HG02759 (cell line): ENCODE data around the gene MEST.
"Not testable (repeated sequence)": the region's sequence is repeated elsewhere in the genome, so short reads cannot be mapped to it uniquely, and the experiment has no call there.

Experiments used
- ATAC-seq: cut with Tn5 transposase; IDR thresholded peaks from one replicate; pipeline ENCODE4 v1.9.1; 2021; ENCODE audit warnings: mild to moderate bottlenecking, moderate library complexity; ENCODE audit not compliant: unreplicated experiment

MEST gene

GRCh38 chr7:130483031-130483430 lies 8.9 kb upstream of the MEST start:
- no peak for ATAC-seq

GRCh38 chr7:130485734-130486113 lies 6.2 kb upstream of the MEST start:
- no peak for ATAC-seq

GRCh38 chr7:130486114-130486953 lies 5.6 kb upstream of the MEST start:
- ATAC-seq, result no peak

GRCh38 chr7:130486954-130487436 lies 4.9 kb upstream of the MEST start:
- no peak for ATAC-seq

GRCh38 chr7:130488392-130489139 lies 3.3 kb upstream of the MEST start:
- no peak for ATAC-seq

DNA sequence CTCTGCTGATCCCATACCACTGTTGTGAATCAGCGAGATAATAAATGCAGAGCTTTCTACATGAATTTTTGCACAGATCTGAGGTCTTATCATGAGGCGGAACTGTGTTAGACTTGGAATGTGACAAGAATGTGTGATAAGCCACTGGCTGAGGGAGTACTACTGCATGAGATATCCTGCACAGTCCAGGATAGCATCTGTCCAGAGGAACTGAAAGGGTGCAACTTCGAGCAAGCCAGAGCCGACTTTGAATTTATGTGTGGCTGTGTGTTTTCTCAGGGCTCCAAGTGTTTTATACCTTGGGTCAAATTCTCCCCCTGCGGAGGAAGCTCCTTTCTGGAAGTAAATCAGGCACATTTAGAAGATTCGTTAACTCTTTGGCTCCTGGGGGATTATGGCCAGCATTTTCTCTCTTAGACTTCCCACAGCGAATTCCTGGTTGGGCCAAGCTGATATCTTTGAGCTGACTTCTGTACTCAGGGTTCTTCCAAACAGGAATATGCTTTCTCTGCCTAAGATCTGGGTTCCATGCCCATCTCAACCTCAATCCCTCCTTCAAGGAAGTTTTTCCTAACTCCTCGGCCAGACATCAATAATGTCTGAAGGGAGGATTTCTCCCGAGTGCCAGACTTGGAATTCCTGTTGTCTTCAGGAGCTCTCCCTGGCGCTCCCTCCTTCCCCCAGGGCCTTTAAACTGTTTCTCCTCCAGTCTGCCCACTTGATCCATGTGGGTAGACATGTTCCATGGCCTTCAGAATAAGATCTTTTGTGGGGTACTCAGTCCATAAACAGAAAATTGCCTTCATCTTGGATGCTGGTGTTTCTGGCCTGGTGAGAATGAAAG lies 2.5 kb upstream of the MEST start:
- no peak for ATAC-seq

GRCh38 chr7:130490311-130490791 lies 1.5 kb upstream of the MEST start:
- no peak for ATAC-seq

DNA sequence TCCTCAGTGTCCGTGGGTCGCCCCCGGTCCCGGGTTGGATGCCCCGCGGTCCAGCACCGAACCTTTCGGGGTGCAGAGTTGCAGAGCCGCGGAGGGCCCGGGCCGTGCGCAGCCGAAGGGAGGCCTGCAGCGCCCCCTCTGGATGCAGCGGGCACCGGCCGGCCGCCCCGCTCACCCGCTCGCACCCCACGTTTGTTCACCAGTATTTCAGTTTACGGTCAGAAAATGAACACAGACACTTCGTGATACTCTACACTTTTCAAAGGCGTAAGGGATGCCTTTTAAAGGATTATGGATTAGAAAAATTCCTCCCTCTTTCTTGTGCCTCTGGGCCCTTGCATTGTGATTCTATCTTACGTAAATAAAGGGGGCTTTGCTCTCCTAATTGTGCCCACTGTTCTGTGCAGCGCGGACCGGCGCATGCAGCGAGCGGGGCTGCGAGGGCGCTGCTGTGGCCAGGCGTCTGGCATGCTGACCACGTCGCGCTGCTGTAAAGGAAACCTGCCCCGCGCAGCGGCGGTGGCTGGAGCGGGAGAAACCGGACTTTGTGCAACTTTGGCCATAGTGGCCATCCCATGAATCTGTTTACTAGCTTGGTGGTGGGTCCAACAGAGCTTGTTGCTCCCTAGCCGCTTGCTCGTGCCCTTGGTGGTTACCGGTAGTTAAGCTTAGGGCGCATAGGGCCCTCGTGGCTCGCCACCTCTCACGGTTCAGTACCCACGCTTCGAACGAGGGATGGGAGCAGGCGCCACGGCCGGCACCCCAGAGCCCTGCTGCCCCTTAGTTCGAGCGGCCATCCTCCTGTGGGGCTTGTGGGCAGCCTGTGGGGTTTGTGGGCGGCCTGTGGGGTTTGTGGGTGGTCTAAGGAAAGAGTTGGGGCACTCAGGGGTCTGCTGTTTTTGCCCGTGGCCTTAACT lies 739 bp upstream of the MEST start:
- no peak for ATAC-seq

DNA sequence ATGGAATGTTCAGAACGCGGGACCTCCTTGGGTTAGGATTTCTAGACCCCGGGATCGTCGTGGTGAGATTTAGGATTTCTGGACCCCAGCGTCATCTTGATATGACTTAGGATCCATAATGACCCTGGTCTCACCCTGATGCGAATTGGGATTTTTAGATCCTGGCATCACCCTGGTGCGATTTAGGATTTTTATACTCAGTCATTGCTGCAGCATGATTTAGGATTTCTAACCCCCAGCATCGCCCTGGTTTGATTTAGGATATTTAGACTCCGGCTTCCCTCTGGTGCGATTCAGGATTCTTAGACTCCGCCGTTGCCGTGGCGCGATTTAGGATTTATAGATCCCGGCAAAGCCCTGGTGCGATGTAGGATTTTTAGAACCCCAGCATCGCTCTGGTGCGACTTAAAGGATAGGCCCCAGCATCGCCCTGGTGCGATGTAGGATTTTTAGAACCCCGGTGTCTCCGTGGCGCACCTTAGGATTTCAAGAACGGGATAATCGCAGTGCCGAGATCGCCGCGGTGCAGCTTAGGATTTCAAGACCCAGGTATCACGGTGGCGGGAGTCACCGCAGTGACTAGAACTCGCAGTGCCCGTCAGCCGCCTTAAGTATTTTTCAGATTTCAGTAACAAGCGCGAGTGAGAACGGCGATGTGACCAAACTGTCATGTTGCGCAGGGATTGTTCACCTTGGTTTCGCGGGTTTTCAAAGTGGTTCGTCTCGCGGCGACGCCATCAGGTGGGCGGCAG lies 814 bp downstream of the MEST start:
- ATAC-seq, result no peak

- no peak for ATAC-seq
Measured at GRCh38 chr7:130493275-130493873, 1.5 kb downstream of the MEST start.

DNA sequence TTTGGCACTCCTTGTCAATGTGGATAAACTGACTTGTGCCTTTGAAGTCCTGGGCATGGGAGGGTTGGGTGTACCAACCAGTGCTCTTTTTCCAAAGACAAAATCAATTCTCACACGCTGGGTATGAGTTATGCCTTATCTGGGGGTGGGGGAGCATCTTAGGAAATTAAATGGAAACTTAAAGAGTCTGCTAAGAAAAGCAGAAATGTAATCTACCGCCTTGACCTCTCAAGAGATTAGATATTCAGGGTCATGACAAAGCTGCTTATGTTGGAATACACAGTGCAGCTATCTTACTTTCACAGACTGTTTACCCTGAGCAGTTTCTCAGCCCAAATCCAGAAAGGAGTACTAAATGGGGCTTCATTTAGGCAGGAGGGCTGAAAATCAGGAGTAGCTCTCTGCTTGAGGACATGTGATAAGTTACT lies 2.6 kb downstream of the MEST start:
- no peak for ATAC-seq

DNA sequence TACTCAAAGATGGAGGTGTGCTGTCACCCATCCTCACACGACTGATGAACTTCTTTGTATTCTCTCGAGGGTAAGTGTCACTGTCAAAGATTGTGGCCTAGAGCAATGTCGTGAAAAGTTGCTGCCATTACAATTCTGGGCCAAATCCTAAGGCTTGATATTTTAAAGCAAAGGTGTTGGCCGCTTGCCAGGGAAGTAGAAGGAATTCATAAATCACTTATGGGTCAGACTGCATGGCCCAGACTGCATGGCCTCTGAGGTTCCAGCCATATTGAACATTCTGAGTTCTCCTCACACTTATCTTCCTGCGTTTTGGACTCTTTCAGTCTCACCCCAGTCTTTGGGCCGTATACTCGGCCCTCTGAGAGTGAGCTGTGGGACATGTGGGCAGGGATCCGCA lies 8.6 kb downstream of the MEST start:
- ATAC-seq, result no peak

DNA sequence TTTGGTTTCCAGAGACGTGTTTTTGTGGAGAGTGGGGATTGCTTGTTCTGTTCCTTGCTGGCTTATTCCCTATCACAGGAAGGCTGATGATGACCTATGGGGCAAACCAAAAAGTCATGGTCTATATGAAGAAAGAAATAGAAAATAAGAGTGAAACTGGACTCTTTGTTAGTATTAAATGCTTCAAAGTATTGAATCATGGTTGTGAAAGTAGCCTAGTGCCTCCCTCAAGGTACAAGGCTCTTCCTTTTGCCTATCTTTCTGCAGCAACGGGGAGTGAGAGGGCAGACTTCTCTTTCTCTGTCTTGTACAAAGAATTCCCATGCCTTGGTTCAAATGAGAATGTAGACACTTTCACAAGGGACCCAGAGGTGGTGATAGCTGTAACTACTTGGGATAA lies 9.0 kb downstream of the MEST start:
- no peak for ATAC-seq

GRCh38 chr7:130505753-130506152 lies 13.9 kb downstream of the MEST start:
- no peak for ATAC-seq

DNA sequence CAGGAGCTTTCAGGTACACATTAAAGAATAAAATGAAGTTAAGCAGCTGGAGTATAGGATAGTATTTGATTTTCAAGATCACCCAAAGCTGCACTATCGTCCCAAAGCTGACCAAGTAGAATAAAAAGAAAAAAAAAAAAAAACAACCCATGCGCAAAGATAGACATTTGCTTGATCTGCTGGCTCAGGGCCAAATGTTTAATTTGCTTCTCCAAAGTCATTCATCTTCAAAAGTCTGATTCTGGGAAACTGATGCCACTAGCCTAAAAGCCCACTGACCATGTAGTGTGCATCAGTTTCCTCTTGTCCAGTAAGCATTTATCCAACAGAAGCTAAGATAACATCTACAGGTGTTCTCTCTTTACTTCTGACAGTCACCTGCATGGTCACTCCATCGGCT lies 14.5 kb downstream of the MEST start:
- no peak for ATAC-seq

DNA sequence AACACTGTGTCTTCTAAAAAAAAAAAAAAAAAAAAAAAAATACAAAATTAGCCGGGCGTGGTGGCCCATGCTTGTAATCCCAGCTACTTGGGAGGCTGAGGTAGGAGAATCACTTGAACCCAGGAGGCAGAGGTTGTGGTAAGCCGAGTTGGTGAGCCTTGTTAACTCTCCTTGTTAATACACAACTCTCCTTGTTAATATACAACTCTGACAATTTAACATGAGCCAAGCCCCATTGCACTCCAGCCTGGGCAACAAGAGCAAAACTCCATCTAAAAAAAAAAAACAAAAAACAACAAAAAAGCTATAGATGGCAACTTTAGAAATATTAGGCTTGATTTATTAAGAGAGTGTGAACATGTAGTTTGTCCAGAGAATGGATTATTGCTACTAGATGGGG lies 20.2 kb downstream of the MEST start:
- ATAC-seq, result not testable (repeated sequence)

DNA sequence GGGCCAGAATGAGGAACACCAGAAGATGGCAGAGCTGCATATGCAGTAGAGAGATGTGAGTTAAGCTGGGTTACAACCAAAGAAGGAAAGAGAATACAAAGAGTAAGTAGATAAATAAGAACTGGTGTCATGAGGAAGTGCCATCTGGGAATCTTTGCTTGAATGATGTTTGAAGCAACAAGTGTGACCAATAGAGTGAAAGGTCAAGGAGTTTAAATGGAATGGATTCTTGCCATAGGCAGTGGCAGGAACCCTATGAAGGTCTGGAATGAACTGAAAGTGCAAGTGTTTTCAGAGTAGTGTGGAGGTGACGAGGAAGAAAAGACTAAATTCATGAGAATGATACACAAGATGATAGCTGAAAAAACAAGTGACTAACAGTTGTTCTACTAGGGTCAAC lies 21.6 kb downstream of the MEST start:
- no peak for ATAC-seq

DNA sequence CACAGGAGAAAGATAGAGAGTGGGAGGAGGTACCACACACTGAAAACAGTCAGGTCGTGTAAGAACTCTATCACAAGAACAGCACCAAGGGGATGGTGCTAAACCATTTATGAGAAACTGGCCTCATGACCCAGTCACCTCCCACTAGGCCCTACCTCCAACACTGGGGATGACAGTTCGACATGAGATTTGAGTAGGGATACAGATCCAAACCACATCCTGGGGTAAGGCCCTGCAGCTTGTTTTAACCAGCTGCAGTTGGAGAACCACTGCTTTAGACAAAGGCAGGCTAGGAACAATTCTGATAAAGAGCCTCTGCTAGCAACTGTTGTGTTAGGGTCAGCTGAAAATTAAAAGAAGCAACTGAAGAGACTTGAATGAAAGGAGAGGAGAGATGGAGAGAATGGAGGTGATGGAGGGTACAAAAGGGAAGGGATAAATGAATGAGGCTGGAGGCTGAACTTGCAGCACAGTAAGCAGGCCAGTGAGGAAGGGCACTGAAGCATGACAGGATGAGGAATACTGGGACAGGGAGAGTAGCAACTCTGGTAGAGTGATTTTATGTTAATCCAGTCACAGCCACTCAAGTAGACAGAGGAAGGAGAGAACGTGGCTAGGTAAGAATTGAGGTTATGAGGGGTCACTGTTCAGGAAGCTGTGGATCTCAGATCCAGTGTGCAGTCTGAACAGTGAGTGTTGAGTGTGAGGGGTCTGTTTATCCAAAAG lies 23.6 kb downstream of the MEST start:
- ATAC-seq, result no peak
